GM19043 (cell line): ENCODE measurements around the gene PPP2R5C.

ENCODE experiments used
- ATAC-seq: cut with Tn5 transposase; IDR thresholded peaks from one replicate; pipeline ENCODE4 v1.9.1; 2021; ENCODE audit warnings: low read depth; ENCODE audit not compliant: unreplicated experiment

The PPP2R5C gene

DNA sequence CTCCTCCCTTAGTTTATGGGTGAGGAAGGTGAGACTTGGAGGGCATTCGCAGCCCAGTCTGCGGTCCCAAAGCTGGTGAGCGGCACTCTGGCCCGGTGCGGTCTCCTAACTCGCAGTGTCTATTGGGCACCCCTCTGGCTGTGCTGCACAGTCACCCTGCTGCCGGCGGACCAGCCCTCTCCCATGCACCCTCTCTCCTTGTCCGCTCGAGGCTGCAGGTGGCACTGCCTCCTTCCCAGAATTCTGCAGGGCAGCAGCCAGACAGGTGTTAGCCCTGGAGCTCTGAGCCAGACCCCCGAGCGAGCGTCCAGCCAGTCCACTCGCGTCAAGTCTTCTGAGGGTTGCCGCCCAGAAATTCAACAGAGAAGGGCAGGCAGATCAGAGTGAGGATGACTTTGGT is 146.1 kb downstream of the PPP2R5C start:
- no peak for ATAC-seq

DNA sequence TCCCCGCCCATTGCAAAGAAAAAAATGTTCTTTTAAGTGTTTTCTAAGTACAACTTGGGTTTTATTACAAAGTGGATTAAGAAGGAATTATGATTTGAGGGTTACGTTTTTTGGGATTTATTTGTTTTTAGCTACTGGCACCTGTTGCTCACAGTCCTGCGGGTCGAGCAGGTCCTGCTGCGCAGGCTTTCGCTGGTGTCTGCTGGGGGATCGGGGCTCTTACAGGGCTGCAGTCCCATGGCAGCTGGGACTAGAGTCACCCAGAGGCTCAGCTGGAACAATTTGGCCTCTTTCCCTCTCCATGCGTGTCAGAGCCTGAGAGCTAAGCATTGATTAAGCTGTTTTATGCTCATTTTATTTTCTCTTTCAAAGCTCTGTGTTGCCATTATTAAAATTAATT is 147.3 kb downstream of the PPP2R5C start:
- ATAC-seq, result no peak

DNA sequence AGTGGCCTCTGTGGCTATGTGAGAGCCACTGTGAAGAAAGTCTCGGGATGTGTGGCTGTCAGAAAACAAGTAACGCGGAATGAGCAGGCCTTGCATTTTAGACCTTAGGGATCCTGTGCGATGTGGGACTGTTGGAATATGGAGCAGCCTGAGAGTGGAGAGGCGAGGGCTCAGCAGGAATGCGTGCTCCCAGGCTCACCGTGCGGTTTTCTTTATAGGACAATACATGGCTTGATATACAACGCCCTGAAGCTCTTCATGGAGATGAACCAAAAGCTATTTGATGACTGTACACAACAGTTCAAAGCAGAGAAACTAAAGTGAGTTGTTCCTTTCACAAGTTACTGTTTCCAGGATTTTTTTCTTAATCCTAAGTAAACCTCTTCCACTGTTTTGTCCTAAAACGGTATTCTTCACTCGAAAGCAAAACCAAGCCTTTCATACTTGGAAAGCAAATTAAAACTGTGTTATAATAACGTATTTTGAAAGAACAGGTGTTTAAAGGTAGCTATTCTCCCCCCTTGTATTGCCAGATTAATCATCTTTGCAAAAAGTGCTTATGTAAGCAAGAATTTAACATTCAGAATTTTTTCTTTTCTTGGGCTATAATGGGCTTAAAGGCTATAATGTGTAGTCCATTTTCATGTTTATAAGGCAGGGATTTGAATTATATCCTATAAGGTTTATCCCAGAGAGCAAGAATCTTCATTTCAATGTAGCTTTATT is 148.0 kb downstream of the PPP2R5C start:
- no peak for ATAC-seq

DNA sequence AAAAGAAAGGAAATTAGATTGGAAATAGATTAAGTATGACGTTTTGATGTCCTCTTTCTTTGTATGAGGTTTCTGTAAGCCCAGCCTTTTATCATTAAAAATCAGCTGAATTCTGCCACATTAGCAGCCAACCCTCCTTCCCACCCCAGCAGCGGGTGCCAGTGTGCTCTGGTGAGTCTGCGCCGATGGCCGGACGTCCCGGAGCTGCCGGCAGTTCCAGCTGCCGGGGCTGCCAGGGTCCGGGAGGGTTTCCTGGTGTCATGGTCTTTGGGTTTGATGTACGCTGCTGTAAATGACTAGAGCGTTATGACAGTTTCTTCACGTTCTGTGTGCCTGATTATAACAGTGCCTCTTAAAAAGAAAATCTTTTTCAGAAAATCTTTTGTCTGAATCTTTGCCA is 151.3 kb downstream of the PPP2R5C start:
- ATAC-seq, result no peak

DNA sequence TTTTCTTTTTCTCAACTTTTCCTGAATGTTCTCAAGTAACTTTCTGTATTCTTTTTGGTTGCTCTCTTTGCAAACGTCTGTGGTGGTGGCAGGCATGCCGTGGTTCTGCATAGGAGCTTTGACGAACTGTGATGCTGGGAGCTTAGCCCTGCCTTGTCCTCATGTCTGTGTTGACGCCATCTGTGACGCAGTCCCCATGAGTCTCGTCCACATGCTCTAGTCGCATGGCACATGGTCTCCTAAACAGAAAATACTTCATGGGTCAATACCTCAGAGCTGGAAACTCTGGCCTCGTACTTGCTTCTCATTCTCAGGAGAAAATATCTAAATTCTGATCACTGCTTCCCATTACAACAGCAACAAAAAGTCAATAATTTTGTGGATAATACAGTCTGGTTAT is 152.6 kb downstream of the PPP2R5C start:
- no peak for ATAC-seq

DNA sequence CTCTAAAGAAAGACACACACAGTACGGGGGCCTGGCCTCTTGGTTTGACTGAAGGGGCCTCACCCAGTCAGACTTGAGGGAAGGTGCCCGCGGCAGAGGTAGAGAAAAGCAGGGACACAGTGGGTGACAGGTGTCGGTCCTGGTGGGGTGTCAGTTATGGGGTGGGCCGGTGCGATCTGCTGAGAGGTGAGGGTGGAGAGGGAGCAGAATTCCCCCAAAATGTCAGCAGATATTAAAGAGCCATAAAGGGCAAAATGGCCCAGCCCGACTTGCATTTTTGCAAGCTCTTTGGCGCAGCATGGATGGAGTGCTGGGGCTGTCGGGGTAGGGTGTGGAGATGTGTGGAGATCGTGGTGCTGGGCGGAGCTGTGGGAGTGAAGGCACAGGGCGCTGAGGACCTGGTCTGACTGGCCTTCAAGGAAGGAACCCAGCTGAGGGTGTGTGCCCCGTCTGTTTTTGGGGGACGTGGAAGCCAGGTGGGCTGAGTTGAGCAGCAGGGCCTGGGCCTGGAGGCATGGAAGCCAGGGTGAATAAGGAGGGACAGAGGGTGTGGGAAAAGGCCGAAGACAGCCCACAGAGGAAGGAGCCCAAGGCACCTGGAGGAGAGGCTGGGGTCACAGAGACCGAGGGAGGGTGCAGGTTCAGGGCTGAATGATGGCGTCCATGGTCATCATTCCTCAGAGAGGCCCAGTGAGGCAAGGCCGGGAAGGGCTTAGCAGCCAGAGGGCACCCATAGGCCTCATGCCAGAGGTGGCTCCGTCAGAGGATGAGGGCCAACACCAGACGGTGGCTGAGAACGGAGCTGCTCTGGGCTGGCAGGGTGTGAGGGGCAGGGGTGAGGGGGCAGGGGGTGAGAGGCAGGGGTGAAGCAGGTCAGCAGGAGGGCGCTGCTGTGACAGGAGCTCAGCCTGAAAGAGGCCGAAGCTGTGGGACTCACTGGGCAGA is 154.6 kb downstream of the PPP2R5C start:
- ATAC-seq, result no peak

DNA sequence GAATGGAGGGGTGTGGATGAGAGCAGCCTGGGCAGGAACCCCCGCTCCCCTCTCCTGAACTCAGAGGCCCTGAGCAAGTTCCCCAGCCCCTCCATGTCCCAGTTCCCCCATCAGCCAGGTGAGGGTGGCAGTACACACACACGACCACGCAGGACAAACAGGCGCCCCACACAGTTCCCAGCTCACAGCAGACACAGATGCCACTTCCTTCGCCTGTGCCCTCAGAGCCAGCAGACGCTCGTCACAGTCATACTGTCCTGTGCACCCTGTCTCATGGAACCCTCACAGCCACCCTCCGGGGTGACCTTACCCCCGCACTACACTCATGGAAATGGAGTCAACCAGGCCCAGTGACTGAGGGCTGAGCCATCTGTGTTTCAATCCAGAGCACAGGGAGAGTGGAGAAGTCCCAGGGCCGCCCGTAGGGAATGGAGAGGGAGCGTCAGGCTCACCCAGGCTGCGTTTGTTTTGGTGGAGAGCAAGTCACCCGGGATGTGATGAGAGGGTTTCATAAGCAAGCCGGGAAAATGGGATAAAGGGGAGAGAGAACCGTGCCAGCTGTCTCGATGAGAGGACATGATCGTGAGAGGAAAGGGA is 155.4 kb downstream of the PPP2R5C start:
- no peak for ATAC-seq

DNA sequence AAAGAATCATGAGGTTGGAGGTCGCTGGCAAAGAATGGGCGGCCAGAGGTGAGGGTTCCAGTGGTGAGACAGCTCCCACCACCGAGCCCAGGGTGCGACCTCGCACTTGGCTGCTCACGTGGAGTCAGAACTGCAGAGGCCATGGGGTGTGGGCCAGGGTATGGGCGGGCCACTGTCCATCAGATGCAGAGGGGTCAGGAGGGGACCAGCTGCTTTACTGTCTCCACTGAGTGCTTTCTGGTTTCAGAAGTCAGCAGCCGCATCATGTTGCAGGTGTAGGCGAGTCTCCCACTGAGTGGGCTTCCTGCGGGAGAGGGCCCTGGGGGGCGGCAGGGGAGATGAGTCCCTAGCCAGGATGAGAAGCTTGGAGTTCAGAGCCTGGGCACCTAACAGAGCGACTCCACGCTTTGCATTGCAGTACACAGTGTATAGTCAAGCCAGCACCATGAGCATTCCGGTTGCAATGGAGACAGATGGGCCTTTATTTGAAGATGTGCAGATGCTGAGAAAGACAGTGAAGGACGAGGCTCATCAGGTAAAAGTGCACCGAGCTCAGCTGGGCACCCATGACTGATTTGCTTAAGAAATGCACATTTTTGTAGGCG is 156.0 kb downstream of the PPP2R5C start:
- ATAC-seq, result no peak

DNA sequence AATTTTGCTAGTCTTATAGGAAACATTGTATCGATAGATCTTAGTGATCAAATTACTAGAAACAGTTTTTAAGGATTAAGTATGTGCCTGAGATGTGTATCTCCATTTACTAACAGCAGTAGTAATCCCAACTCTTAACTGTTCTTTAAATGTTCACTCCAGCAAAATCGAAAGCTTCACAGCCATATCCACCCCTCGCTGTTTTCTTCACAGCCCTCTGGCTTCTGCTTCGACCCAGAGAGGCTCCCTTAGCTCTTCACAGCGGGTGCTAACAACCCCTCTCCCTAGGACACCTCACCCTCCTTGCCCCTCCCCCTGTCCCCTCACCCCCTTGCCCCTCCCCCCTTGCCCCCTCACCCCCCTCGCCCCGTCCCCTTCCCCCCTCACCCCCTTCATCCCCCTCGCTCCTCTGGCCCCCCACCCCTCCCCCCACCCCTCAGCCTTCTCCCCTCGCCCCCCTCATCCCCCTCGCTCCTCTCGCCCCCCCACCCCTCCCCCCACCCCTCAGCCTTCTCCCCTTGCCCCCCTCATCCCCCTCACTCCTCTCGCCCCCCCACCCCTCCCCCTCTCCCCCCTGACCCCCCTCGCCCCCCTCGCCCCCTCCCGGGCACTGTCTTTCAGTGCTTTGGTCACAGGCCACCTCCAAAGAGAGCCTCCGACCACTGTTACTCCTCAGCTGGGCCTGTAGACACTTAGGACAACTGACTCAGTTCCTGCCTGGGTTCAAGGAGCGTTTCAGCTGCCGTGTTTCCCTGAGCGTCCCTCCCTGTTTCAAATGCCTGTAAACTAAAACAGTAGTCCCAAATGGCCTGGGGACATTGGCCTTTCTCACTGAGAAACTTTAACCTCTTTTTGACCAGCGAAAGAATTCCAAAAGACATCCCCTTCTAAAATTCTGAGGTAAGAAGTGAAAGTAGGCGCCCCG is 156.8 kb downstream of the PPP2R5C start:
- ATAC-seq, result no peak

DNA sequence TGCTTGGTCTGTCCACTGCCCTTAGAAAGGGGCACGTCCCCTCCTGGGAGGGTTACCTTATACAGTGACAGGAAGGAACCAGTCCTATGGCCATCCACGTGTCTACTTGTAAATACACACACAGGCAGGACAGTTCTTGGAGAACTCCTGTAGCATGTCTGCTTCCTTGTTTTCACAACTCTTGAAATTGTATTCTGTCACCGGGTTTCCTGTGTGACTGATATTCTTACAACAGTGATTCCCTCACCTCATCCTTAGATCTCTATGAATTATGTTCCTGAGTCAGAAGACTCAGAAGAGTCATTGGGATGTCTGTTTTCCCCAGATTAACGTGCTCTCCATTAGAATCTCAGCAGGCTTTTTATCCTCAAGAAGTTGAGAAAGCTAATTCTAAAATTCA is 158.8 kb downstream of the PPP2R5C start:
- ATAC-seq, result no peak

DNA sequence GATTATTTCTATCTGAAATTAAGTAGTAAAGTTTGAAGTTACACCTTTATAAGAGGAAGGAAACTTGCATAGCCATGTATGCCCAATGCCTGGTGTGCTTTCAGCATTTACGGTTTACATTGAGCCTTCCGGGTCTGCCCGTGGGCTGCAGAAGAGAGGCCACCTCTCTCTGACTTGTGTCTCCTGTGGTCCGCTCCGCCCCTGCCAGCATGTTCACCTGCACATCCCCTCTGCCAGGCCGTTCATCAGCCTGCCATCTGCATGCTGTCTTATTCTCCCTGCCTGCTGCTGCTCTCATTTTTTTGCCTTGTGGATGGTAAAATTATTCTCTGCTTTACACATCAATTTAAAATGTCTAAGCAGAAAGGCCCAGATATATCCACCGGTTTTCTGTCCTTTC is 161.4 kb downstream of the PPP2R5C start:
- ATAC-seq, result no peak

DNA sequence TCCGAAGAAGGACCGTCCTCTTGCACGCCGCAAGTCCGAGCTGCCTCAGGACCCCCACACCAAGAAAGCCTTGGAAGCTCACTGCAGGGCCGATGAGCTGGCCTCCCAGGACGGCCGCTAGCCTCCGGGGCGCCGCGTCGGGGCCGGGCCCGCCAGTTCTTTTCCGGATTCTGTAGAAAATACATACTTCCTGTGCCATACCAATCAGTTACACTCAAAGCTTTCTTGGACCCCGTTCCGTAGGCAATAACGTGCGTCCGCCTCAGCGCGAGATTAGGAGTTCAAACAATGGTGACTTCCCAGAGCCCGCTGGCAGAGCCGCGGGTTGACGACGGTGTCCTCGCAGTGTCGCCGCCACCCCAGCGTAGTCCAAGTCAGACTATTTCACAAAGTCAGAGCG is 163.6 kb downstream of the PPP2R5C start:
- no peak for ATAC-seq

DNA sequence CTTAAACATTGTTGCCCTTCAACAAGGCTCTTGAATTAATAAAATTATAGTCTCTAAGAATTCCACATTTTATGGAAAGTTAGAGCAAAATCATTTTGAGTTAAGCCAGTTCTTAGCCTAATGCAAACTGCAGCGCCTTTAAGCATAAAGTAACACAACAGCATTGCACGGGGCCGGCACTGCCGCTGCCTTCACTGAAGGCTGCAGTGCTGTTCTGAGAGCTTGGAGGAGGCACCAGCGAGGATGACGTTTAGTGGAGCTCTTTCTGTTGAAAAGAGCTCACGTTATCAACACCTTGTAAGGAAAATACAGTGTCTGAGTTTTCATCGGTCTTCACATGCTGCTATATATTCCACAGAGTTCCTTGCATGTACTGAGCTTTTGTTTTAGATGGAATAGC is 164.6 kb downstream of the PPP2R5C start:
- no peak for ATAC-seq

DNA sequence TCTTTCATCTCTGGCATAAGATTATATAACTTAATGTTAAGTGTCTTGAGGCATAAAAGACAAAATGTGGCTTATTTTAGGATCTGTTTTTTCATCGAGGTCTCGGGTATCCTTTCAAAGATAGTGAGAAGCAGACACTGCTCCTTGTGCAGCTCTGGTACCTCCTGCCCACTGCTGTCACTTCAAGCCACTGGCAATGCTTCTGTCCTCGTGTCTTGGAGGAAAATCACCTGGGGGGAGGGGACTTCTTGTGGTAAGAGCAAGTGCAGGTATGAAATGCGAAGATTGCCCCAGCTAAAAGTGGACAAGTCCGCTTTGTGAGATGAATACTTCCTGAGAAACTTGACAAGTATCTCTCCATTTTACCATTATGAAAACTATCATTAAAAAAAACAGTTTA is 165.1 kb downstream of the PPP2R5C start:
- ATAC-seq, result no peak

DNA sequence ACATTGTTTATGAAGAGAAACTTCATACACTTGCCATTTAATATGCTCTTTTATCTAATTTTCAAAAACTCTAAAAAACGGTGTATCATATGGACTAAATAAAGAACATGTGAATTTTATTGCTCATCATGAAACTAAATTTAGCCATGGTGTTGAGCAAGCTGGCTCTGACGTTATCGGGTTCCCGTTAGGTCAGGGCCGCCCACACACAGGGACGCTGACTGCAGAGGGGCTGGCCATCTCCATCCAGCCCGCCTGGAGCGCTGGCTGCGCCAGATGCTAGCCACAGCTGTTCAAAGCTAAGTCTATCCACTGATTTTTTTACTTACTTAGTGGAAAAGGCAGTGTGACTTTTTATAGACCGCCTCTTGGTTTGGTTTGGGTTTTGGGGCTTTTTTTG is 166.3 kb downstream of the PPP2R5C start:
- no peak for ATAC-seq

DNA sequence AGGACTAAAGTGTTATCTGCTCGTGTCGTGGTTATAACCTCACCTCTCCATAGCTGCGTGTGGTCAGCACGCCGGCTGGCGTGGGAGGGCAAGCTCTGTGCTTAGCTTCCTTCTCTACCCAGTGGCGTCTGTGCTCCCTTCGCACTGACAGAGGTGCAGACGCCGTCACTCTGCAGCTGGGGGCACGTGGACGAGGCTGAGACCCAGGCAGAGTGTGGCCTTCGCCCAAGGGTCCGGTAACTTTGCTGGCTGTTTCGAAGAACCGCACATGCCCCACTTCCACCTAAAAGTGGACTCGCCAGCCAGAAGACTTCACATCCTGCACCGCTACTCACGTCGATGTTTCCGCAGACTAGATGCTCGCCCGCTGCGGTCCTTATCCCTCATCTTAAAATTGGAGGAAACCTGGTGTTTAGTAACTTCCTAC is 166.9 kb downstream of the PPP2R5C start:
- ATAC-seq, result no peak

DNA sequence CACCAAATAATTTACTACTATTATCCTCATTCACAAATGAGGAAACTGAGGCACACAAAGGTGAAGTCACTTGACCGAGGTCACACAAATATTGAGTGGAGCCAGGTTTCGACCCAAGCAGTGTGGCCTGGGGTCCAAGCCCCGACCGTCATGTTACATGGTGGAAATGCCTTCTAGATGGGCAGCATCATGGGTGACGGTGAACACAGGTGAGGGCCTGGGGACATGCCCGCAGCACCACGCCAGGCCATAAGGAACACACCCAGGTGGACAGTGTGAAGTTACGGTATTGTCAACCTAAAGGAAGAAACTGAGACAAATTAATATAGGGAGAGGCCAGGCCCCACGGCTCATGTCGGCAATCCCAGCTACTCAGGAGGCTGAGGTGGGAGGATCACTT is 167.6 kb downstream of the PPP2R5C start:
- ATAC-seq, result no peak

DNA sequence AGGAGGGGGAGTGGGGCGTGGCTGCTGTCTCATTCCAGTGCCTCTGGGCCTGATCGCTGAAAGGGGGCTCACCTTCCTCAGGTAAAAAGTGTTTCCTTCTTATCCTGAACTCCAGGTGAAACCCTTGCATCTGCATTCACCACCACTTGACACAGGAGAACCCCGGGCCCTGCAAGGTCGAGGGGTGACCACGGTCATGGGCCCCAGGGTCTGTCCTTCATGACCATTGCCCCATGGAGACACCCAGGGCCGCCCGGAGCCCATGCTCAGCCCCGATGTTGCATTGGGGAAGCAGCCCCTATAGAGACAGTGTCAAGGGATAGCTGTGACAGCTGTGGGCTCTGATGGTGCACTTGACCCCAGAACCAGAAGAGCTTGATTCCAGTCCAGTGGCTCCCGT is 168.4 kb downstream of the PPP2R5C start:
- ATAC-seq, result no peak

DNA sequence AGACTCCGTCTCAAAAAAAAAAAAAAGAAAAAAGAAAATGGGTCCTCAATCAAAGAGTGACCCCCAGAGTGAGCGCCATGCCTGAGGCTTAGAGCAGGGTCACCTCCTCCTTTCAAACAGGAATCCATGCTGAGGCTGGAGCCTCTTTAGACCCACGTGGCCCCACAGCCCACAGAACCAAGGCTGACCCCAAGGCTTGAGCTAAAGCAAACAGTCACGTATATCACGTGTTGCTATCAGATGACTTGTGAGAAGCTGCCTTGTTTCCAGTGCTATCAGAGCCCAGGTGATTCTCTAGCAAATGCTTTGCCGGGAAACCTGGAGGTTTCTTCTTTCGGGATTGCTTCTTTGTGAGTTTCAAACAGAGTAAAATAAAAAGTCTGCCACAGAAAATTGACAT is 171.2 kb downstream of the PPP2R5C start:
- no peak for ATAC-seq

DNA sequence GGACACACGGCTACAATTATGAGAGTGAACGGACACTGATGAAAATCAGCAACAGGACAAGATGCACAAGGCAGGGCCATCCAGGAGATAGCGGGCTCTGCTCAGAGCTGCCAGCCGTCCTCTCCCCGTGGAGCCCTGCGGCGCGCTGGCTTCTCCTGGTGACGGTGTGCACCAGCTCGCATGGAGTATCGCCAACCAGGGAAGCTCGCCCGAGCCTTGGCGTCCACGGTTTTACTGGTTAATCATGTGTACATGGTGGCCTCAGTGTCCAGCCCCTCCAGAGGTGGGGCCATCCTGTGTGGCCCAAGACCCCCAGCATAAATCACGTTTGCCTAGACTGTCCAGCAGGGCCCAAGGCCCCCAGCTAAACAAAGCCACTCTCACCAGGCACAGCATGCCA is 171.7 kb downstream of the PPP2R5C start:
- no peak for ATAC-seq
